Hepatocyte (in vitro differentiated cells): Measurements from ENCODE around the gene MFSD6. TPM values are rescaled to one million over a fixed set of nuclear protein-coding genes. Genes with fewer than 3 reads are reported as not detected.
A peak's percentile ranks its signal among the peaks of the same experiment; 100 is the strongest.

Experiments used
- DNase-seq: peaks from one replicate; pipeline ENCODE4 v3.0.0-alpha.2; 2016; ENCODE audit warnings: low spot score
- H2AFZ ChIP-seq: fragments of 200-600 bp; sonication (generic); 2 replicates; pipeline ENCODE4 v1.6.0; 2016; ENCODE audit warnings: antibody characterized with exemption, mild to moderate bottlenecking
- H3K27ac ChIP-seq: fragments of 200-600 bp; sonication (generic); 2 replicates; pipeline ENCODE4 v1.5.1; 2016; ENCODE audit warnings: mild to moderate bottlenecking
- H3K27me3 ChIP-seq: fragments of 200-600 bp; sonication (generic); 2 replicates; pipeline ENCODE4 v1.6.1; 2016
- H3K36me3 ChIP-seq: fragments of 200-600 bp; sonication (generic); replicated peaks from 2 replicates; pipeline ENCODE4 v1.5.1; 2016; ENCODE audit warnings: low read depth; ENCODE audit not compliant: insufficient read depth
- H3K4me1 ChIP-seq: fragments of 200-600 bp; sonication (generic); 2 replicates; pipeline ENCODE4 v1.5.1; 2016; ENCODE audit warnings: mild to moderate bottlenecking, moderate library complexity; ENCODE audit not compliant: insufficient read depth
- H3K4me2 ChIP-seq: fragments of 200-600 bp; sonication (generic); 2 replicates; pipeline ENCODE4 v1.6.0; 2016
- H3K4me3 ChIP-seq: fragments of 200-600 bp; sonication (generic); 2 replicates; pipeline ENCODE4 v1.5.1; 2016; ENCODE audit warnings: mild to moderate bottlenecking
- H3K79me2 ChIP-seq: fragments of 200-600 bp; sonication (generic); 2 replicates; pipeline ENCODE4 v1.6.0; 2017; ENCODE audit warnings: mild to moderate bottlenecking
- H3K9me2 ChIP-seq: fragments of 200-600 bp; sonication (generic); replicated peaks from 2 replicates; pipeline ENCODE4 v1.6.0; 2017; ENCODE audit warnings: mild to moderate bottlenecking; ENCODE audit not compliant: insufficient read depth
- H3K9me3 ChIP-seq: fragments of 200-600 bp; sonication (generic); 2 replicates; pipeline ENCODE4 v1.5.1; 2016; ENCODE audit warnings: low read depth, mild to moderate bottlenecking
- H4K20me1 ChIP-seq: fragments of 200-600 bp; sonication (generic); 2 replicates; pipeline ENCODE4 v1.6.0; 2016; ENCODE audit warnings: mild to moderate bottlenecking; ENCODE audit not compliant: insufficient read depth, poor library complexity, severe bottlenecking
- EZH2 ChIP-seq: fragments of 200-600 bp; sonication (generic); IDR thresholded peaks from 2 replicates; pipeline ENCODE4 v1.6.1; 2016; ENCODE audit warnings: antibody characterized with exemption, mild to moderate bottlenecking, borderline replicate concordance
- EZH2phosphoT487 ChIP-seq: fragments of 200-600 bp; sonication (generic); IDR thresholded peaks from one replicate; pipeline ENCODE4 v1.6.1; 2018; ENCODE audit warnings: antibody characterized with exemption, mild to moderate bottlenecking, low read depth, moderate library complexity; ENCODE audit not compliant: unreplicated experiment, severe bottlenecking
- WGBS: methylation state at CpG from one replicate; pipeline ENCODE4 v1.1.6; 2016; ENCODE audit warnings: low lambda C conversion rate; ENCODE audit errors: missing lambda C conversion rate; 5-methylcytosine and 5-hydroxymethylcytosine counted together
- polyA plus RNA-seq: library from polyadenylated mRNA; unstranded; fragments of >200 nt; fragmentation: Nextera tagmentation; extraction: Ambion mirVana; gene quantifications from 2 replicates; pipeline ENCODE4 v1.2.1, GENCODE V29; 2016
- total RNA-seq: library from RNA; depleted of rRNA; stranded (reverse); fragments of >200 nt; gene quantifications from 2 replicates; pipeline ENCODE4 v1.2.3, GENCODE V29; 2014
- TF ChIP-seq, protein P1 (sequence below): fragments of 200-600 bp; sonication (generic); IDR thresholded peaks from 2 replicates; pipeline ENCODE4 v1.5.1; 2016; ENCODE audit warnings: antibody characterized with exemption, mild to moderate bottlenecking; ENCODE audit not compliant: poor library complexity

The MFSD6 gene
- total and polyA plus RNA-seq, 2 experiments from 2014 or later, result 9.7 to 15.9 TPM

DNA sequence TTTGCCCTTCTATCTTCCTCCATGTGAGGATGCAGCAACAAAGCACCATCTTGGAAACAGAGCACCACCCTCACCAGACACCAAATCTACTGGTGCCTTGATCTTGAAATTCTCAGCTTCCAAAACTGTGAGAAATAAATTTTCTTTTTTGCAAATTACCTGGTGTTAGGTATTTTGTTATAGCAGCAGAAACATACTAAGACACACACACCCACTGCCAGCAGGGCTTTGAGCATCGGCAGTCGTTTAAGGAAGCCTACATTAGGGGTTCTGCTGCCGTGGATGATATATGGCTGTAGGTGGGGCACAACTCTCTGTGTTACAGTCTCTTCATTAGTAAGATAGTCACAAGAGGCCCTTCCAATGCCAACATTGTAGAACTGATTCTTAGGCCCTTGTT, 20.7 kb upstream of the MFSD6 start:
- no peak for TF ChIP-seq EZH2
- TF ChIP-seq, protein P1, sequence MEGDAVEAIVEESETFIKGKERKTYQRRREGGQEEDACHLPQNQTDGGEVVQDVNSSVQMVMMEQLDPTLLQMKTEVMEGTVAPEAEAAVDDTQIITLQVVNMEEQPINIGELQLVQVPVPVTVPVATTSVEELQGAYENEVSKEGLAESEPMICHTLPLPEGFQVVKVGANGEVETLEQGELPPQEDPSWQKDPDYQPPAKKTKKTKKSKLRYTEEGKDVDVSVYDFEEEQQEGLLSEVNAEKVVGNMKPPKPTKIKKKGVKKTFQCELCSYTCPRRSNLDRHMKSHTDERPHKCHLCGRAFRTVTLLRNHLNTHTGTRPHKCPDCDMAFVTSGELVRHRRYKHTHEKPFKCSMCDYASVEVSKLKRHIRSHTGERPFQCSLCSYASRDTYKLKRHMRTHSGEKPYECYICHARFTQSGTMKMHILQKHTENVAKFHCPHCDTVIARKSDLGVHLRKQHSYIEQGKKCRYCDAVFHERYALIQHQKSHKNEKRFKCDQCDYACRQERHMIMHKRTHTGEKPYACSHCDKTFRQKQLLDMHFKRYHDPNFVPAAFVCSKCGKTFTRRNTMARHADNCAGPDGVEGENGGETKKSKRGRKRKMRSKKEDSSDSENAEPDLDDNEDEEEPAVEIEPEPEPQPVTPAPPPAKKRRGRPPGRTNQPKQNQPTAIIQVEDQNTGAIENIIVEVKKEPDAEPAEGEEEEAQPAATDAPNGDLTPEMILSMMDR, result no peak
- TF ChIP-seq EZH2phosphoT487, result no peak
- no peaks in the 10 kb centered on the region for H4K20me1 ChIP-seq
- H3K4me2 ChIP-seq, result no peak overlapping the region
- H3K9me3 ChIP-seq, result no peaks in the 10 kb centered on the region
- H3K4me3 ChIP-seq, result no peak overlapping the region
- no peaks in the 10 kb centered on the region for H3K36me3 ChIP-seq
- no peaks in the 10 kb centered on the region for H3K9me2 ChIP-seq
- no peak overlapping the region for H3K27ac ChIP-seq
- peaks cover 6% of the 10 kb centered on the region for H3K27me3 ChIP-seq
- no peak overlapping the region for H2AFZ ChIP-seq
- no peak for DNase-seq
- 93% methylated on average over 3 of the region's 3 CpGs for WGBS
- H3K4me1 ChIP-seq, result no peaks in the 10 kb centered on the region
- H3K79me2 ChIP-seq, result no peaks in the 10 kb centered on the region

DNA sequence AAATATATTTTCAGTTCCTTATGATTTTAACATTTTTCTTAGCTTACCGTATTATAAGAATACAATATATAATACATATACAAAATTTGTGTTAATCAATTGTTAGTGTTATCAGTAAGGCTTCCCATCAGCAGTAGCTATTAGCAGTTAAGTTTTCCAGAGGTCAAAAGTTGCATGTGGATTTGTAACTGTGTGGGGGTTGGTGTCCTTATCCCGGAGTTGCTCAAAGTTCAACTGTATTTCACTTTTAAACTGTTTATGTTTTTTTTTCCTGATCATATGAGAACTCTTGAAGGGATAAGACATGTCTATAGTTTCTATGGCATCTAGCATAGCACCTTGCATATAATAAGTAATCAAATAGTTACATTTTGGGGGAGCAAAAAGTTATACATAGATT, 11.9 kb upstream of the MFSD6 start:
- no peaks in the 10 kb centered on the region for H3K9me2 ChIP-seq
- H3K27ac ChIP-seq, result no peak overlapping the region
- H4K20me1 ChIP-seq, result no peaks in the 10 kb centered on the region
- no peak for DNase-seq
- WGBS, result 45% methylated on average over 2 of the region's 2 CpGs
- no peaks in the 10 kb centered on the region for H3K4me1 ChIP-seq
- H3K4me2 ChIP-seq, result no peak overlapping the region
- no peaks in the 10 kb centered on the region for H3K79me2 ChIP-seq
- H3K36me3 ChIP-seq, result no peaks in the 10 kb centered on the region
- H3K9me3 ChIP-seq, result no peaks in the 10 kb centered on the region
- TF ChIP-seq EZH2phosphoT487 (no peak), EZH2 (no peak)
- TF ChIP-seq, protein P1, result no peak
- no peak overlapping the region for H2AFZ ChIP-seq
- H3K27me3 ChIP-seq, result peaks cover 2% of the 10 kb centered on the region
- no peak overlapping the region for H3K4me3 ChIP-seq

DNA sequence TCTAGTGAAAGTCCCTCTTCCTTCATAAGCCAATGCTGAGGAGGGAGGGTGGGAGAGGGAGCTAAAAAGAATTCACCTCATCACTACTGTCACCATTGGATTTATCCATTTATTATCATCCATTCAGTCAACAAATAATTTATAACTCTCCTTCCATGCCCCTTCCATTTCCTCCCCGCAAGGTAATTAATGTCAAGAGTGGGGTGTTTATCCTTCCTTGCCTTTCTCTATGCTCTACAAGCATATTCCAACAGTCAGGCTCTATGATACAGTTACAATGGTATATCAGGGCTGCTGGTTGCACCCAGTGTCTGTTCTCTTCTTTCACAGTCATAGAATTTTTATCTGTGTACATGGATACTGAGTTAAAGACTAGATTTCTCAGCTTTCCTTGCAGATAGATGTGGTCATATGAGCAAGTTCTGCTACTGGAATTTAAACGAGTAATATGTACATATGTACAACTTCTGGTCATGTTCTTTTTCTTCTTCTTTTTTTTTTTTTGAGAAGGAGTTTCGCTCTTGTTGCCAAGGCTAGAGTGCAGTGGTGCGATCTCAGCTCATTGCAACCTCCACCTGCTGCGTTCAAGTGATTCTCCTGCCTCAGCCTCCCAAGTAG, 5.1 kb upstream of the MFSD6 start:
- Histone ChIP-seq H4K20me1 (no peaks in the 10 kb centered on the region), H3K4me2 (no peak overlapping the region), H3K4me1 (no peaks in the 10 kb centered on the region), H3K9me2 (no peaks in the 10 kb centered on the region), H3K79me2 (no peaks in the 10 kb centered on the region), H3K36me3 (no peaks in the 10 kb centered on the region), H3K9me3 (no peaks in the 10 kb centered on the region), H3K27me3 (no peaks in the 10 kb centered on the region), H3K4me3 (no peak overlapping the region), H2AFZ (no peak overlapping the region), H3K27ac (no peak overlapping the region)
- no peak for DNase-seq
- 91% methylated on average over 5 of the region's 5 CpGs for WGBS
- TF ChIP-seq EZH2phosphoT487 (no peak), EZH2 (no peak)
- TF ChIP-seq, protein P1, result no peak

DNA sequence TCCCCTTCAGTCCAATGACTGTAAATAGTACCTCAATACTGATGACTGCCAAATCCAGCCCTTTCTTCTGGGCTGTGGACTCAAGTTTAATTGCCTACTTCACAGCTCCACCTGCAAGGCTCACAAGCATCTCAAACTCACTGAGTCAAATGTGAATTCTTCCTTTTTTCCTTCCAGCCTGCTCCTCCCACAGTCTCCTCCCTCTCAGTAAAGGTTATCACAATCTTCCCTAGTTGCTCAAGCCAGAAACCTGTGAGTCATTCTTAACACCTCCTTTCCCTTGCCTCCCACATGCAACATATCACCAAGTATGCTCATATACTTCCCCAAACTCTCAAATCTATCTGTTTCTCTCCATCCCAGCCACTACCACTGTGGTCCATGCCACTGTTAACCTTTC, 3.7 kb upstream of the MFSD6 start:
- H3K9me2 ChIP-seq, result no peaks in the 10 kb centered on the region
- H3K27ac ChIP-seq, result peak overlapping the region; percentile 37
- no peaks in the 10 kb centered on the region for H3K4me1 ChIP-seq
- H3K27me3 ChIP-seq, result peaks cover 5% of the 10 kb centered on the region
- no peaks in the 10 kb centered on the region for H3K79me2 ChIP-seq
- H3K4me2 ChIP-seq, result no peak overlapping the region
- no peaks in the 10 kb centered on the region for H3K9me3 ChIP-seq
- H3K4me3 ChIP-seq, result no peak overlapping the region
- no peaks in the 10 kb centered on the region for H4K20me1 ChIP-seq
- H3K36me3 ChIP-seq, result no peaks in the 10 kb centered on the region
- H2AFZ ChIP-seq, result no peak overlapping the region
- peak; percentile 61 for DNase-seq
- TF ChIP-seq EZH2phosphoT487, result no peak
- TF ChIP-seq, protein P1, result no peak
